BLaER1 (cell line): ENCODE data around the gene CLK3.

ENCODE experiments used
- H3K27ac ChIP-seq: shearing (Covaris generic); formaldehyde crosslinking; 2 replicates; pipeline ENCODE4 v1.8.1; 2022
- H3K27me3 ChIP-seq: shearing (Covaris generic); formaldehyde crosslinking; 2 replicates; pipeline ENCODE4 v1.8.1; 2022
- H3K36me3 ChIP-seq: shearing (Covaris generic); formaldehyde crosslinking; 2 replicates; pipeline ENCODE4 v1.8.1; 2022
- H3K4me1 ChIP-seq: shearing (Covaris generic); formaldehyde crosslinking; 2 replicates; pipeline ENCODE4 v1.8.1; 2022
- H3K4me2 ChIP-seq: shearing (Covaris generic); formaldehyde crosslinking; 2 replicates; pipeline ENCODE4 v1.8.1; 2022
- H3K4me3 ChIP-seq: shearing (Covaris generic); formaldehyde crosslinking; 2 replicates; pipeline ENCODE4 v1.8.1; 2022
- H3K9ac ChIP-seq: shearing (Covaris generic); formaldehyde crosslinking; 2 replicates; pipeline ENCODE4 v1.8.1; 2022
- H3K9me3 ChIP-seq: shearing (Covaris generic); formaldehyde crosslinking; 2 replicates; pipeline ENCODE4 v1.8.1; 2022
- H4K20me1 ChIP-seq: shearing (Covaris generic); formaldehyde crosslinking; 2 replicates; pipeline ENCODE4 v1.8.1; 2022
- Cebpa-rat ChIP-seq: shearing (Covaris generic); IDR thresholded peaks from 2 replicates; pipeline ENCODE4 v1.8.1; 2022

CLK3 gene

GRCh38 chr15:74667975-74668374 lies 52.3 kb downstream of the CLK3 start:
- H3K4me3 ChIP-seq, result no peak overlapping the region
- no peaks in the 10 kb centered on the region for H3K4me1 ChIP-seq
- H3K4me2 ChIP-seq, result no peak overlapping the region
- H3K27ac ChIP-seq, result no peak overlapping the region
- no peaks in the 10 kb centered on the region for H3K9me3 ChIP-seq
- no peak overlapping the region for H3K9ac ChIP-seq
- peaks cover 50% of the 10 kb centered on the region for H4K20me1 ChIP-seq
- TF ChIP-seq Cebpa-rat, result no peak
- no peaks in the 10 kb centered on the region for H3K27me3 ChIP-seq
- peaks cover 53% of the 10 kb centered on the region for H3K36me3 ChIP-seq

GRCh38 chr15:74669627-74670026 lies 54.0 kb downstream of the CLK3 start:
- no peak overlapping the region for H3K4me2 ChIP-seq
- H3K36me3 ChIP-seq, result peaks cover 69% of the 10 kb centered on the region
- no peak overlapping the region for H3K27ac ChIP-seq
- no peaks in the 10 kb centered on the region for H3K9me3 ChIP-seq
- no peaks in the 10 kb centered on the region for H3K4me1 ChIP-seq
- H3K27me3 ChIP-seq, result no peaks in the 10 kb centered on the region
- TF ChIP-seq Cebpa-rat, result no peak
- H3K9ac ChIP-seq, result no peak overlapping the region
- H4K20me1 ChIP-seq, result peaks cover 40% of the 10 kb centered on the region
- no peak overlapping the region for H3K4me3 ChIP-seq

GRCh38 chr15:74674161-74674560 lies 58.5 kb downstream of the CLK3 start:
- Histone ChIP-seq H3K9me3 (no peaks in the 10 kb centered on the region), H3K4me1 (peaks cover 6% of the 10 kb centered on the region; the same call in 1 of the 2 replicates), H3K4me3 (no peak overlapping the region), H3K4me2 (no peak overlapping the region), H3K27me3 (no peaks in the 10 kb centered on the region), H3K36me3 (peaks cover 56% of the 10 kb centered on the region), H4K20me1 (peaks cover 52% of the 10 kb centered on the region), H3K9ac (no peak overlapping the region), H3K27ac (no peak overlapping the region)
- no peak for TF ChIP-seq Cebpa-rat

DNA sequence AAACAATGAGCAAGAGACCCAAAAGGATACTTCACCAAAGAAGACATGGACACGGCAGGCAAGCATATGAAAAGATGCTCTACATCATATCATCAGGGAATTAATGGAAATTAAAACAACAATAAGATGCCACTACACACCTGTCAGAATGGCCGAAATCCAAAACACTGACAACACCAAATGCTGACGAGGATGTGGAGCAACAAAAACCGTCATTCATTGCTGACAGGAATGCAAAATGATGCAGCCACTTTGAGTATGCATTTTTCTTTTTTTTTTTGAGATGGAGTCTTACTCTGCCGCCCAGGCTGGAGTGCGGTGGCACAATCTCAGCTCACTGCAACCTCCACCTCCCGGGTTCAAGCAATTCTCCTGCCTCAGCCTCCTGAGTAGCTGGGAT lies 61.2 kb downstream of the CLK3 start:
- TF ChIP-seq Cebpa-rat, result no peak
- H3K4me2 ChIP-seq, result no peak overlapping the region
- H3K9me3 ChIP-seq, result no peaks in the 10 kb centered on the region
- no peak overlapping the region for H3K27ac ChIP-seq
- H3K27me3 ChIP-seq, result no peaks in the 10 kb centered on the region
- H3K4me1 ChIP-seq, result peaks cover 6% of the 10 kb centered on the region; the same call in 1 of the 2 replicates
- H3K4me3 ChIP-seq, result no peak overlapping the region
- H3K36me3 ChIP-seq, result peaks cover 29% of the 10 kb centered on the region
- peaks cover 69% of the 10 kb centered on the region for H4K20me1 ChIP-seq
- no peak overlapping the region for H3K9ac ChIP-seq
